ENCODE results near the gene TRIM28. TPM values are rescaled to one million over a fixed set of nuclear protein-coding genes. Genes with fewer than 3 reads are reported as not detected.
A peak's percentile ranks its signal among the peaks of the same experiment; 100 is the strongest.

TRIM28 gene
- total RNA-seq, 1 donor from 2014 or later: 662 TPM

DNA sequence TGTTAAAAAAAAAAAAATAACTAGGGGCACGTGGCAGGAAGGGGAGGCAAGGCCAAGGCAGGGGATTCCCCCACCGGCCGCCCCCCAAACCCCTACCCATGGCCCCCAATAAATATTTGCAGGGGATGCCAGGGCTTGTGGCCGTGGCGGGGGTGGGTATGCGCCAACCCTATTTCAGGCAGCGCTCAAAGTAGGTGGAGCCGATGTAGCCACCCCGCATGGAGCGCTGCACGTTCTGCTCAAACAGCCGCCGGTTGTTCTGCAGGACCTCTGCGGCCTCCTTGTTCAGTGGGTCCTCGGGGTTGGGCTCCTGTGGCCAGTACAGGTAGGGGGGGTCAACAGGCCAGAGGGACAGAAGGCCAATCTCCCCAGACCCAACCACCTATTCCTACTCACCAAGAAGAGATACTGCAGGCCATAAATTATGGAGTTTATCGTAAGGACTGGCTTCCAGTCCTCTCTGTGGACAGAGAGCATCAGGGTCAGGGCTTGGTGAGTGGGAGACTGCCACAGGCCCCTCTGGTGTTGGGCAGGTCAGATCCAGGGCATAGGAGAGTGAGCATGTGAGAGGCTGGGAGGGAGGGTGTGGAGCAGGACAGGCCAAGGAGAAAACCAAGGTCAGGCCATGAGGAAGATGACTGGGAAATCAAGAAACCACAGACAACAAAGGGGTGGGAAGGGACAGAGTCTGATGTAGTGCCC lies 12.2 kb downstream of the TRIM28 start:
- no peaks in the 10 kb centered on the region for H3K27me3 Mint-ChIP-seq (ENCODE audit: low read depth)
- H3K9me3 Mint-ChIP-seq: no peaks in the 10 kb centered on the region
- H3K27ac Mint-ChIP-seq: peak overlapping the region; percentile 72
- H3K4me3 Mint-ChIP-seq (ENCODE audit: low read depth): peak overlapping the region; percentile 94
- DNase-seq (ENCODE audit: low spot score): no peak
- peaks cover 71% of the 10 kb centered on the region for H3K36me3 Mint-ChIP-seq (ENCODE audit: low read depth)
- intact Hi-C loops (cut with micrococcal nuclease): loop anchor here (1.0 to 2.0 kb wide), 2 partner anchors 12 to 37 kb away; partner anchors contain the start of genes TRIM28 and ZBTB45
- peaks cover 37% of the 10 kb centered on the region for H3K4me1 Mint-ChIP-seq (ENCODE audit: low read depth)

DNA sequence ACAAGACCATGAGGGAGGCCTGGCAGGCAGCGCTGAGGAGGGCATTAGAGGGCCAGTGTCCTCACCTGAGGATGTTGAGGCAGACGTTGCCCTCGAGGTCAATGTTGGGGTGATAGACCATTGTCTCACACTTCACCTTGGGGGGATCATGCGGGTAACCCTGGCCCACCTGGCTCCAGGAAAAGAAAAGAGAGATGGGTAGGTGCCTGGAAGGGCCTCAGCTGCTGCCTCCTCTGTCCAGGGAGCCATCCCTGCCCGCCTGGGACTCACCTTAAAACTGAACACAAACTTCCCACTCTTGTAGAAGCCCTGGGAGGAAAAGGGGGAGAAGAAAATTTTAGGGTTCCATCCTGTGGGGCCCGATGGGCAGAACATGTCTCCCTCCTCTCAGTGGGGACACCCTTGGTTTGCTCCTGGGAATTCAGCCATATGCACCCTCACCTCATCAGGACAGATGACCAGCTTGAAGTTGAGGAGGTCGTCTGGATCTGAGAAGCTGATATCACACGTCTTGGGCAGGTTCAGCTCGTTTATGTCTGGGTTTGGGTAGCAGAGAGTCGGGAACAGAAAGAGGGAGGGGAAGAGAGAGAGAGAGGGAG lies 12.9 kb downstream of the TRIM28 start:
- Mint-ChIP-seq H3K9me3 (no peaks in the 10 kb centered on the region), H3K4me3 (ENCODE audit: low read depth) (peak overlapping the region; percentile 94), H3K36me3 (ENCODE audit: low read depth) (peaks cover 65% of the 10 kb centered on the region), H3K27me3 (ENCODE audit: low read depth) (no peaks in the 10 kb centered on the region), H3K4me1 (ENCODE audit: low read depth) (peaks cover 44% of the 10 kb centered on the region), H3K27ac (peak overlapping the region; percentile 96)
- DNase-seq (ENCODE audit: low spot score): no peak
- intact Hi-C loops (cut with micrococcal nuclease): no loop called here

DNA sequence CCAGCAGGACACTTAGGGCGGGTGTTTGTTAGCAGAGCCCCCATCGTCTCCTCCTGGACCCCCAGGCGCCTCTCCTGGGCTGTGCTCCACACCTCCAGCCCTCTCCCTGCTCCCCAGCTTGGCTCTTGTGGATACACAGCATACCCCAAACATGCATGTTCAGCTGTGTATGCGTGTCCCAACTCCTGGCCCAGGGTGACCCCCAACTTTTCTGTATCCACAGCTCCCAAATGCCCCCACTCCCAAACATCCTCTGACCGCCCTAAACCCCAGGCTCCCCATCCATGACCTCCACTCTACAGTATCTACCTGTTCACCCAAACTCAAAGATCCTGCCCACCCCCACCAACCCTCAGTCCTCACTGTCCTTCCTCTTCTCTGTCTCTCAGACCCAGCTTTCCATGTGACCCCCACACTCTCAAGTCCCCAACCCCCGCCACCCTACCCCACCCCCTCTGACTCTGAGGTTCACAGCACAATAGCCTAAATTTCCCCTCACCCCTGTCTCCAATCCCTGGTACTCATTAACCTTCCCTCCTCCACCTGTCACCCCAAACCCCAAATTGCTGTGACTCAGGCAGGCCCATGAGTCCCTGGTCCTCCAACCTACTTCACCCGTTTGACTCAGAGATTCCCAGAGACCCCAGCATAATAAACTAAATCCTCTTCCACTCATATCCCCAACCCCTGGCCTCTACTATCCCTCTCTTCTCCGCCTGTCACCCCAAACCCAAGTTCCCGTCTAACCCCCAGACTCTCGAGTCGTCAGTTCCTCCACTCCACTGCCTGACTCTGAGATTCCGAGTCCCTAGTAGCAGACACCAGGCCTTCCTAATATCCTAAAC lies 13.6 kb downstream of the TRIM28 start:
- intact Hi-C loops (cut with micrococcal nuclease): loop anchor here (1.0 kb wide), 1 partner anchor 43 kb away; no protein-coding TSS in a partner anchor
- DNase-seq (ENCODE audit: low spot score): no peak
- no peaks in the 10 kb centered on the region for H3K9me3 Mint-ChIP-seq
- H3K4me3 Mint-ChIP-seq (ENCODE audit: low read depth): peak overlapping the region; percentile 94
- H3K4me1 Mint-ChIP-seq (ENCODE audit: low read depth): peaks cover 46% of the 10 kb centered on the region
- peak overlapping the region; percentile 96 for H3K27ac Mint-ChIP-seq
- H3K36me3 Mint-ChIP-seq (ENCODE audit: low read depth): peaks cover 58% of the 10 kb centered on the region
- no peaks in the 10 kb centered on the region for H3K27me3 Mint-ChIP-seq (ENCODE audit: low read depth)

DNA sequence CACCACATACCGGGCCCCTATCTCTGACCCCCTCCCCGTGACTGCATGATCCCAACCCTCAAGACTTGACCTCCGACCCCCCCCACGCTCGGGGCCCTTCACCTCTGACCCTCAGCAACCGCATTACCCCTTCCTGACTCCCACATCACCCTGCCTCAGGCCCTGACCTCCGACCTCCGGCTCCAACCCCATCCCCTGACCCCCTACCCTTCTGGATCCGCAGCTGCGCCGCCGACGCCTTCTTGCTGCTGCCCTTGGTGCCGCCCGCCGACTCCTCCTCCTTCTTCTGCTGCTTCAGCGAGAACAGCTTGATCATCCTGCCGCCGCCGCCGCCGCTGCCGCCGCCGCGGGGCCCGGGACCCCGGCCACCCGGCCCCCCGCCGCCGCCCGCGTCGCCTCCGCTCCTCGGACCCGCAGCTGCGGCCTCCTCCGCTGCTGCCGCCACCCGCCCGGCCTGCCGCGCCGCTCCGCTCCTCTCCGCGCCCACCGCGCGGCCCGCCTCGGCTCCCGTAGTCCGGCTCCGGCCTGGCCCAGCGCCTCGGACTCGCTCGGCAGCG lies 14.3 kb downstream of the TRIM28 start, which contains the start of gene UBE2M:
TSS of gene UBE2M (minus strand) at position 546 of the 557 bp plus-strand sequence. CDS start at position 316, 230 bp downstream.
- H3K4me1 Mint-ChIP-seq (ENCODE audit: low read depth): peaks cover 44% of the 10 kb centered on the region
- no peak for DNase-seq (ENCODE audit: low spot score)
- no peaks in the 10 kb centered on the region for H3K27me3 Mint-ChIP-seq (ENCODE audit: low read depth)
- peak within 1 kb of the TSS; percentile 99 for H3K27ac Mint-ChIP-seq
- H3K9me3 Mint-ChIP-seq: no peaks in the 10 kb centered on the region
- intact Hi-C loops (cut with micrococcal nuclease): loop anchor here (1.0 kb wide), 1 partner anchor 44 kb away; no protein-coding TSS in a partner anchor
- H3K36me3 Mint-ChIP-seq (ENCODE audit: low read depth): peaks cover 53% of the 10 kb centered on the region
- H3K4me3 Mint-ChIP-seq (ENCODE audit: low read depth): peak within 1 kb of the TSS; percentile 94

DNA sequence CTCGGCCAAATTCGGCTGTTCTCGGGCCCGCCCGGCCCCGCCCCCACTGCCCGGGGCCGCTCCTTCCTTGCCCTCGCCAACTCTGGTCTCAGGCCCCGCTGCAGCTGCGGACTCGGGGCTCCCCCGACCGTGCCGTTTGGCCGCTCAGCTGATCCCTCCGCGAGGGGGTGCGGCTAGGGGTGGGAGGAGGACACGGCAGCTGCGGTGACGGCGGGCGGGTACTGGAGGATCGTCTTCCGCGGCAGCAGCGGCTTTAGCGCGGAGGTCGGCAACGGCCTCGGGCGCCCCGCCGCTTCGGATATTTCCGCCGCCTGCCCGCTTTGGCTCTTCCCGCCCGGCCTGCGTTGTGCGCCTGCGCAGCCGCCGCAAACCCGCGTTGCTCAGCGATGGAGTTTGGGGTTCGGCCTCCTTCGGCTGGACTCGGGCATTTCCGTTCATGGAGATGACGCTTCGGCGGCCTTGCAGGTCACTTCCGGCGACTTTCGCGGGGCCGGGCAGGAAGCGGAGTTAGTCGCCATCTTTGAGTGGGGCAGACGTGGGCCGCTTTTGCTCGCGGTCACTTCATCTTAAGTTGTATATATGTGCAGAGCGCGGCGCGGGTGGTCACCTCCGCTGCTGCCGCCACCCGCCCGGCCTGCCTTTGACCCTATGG lies 14.9 kb downstream of the TRIM28 start:
- Mint-ChIP-seq H3K4me1 (ENCODE audit: low read depth) (peaks cover 48% of the 10 kb centered on the region), H3K4me3 (ENCODE audit: low read depth) (peak overlapping the region; percentile 94), H3K27me3 (ENCODE audit: low read depth) (no peaks in the 10 kb centered on the region), H3K27ac (peak overlapping the region; percentile 99), H3K9me3 (no peaks in the 10 kb centered on the region), H3K36me3 (ENCODE audit: low read depth) (peaks cover 54% of the 10 kb centered on the region)
- intact Hi-C loops (cut with micrococcal nuclease): loop anchor here (1.0 kb wide), 3 partner anchors 15 to 44 kb away; partner anchors contain the start of genes MZF1 and ZBTB45
- peak; percentile 100 for DNase-seq (ENCODE audit: low spot score)

DNA sequence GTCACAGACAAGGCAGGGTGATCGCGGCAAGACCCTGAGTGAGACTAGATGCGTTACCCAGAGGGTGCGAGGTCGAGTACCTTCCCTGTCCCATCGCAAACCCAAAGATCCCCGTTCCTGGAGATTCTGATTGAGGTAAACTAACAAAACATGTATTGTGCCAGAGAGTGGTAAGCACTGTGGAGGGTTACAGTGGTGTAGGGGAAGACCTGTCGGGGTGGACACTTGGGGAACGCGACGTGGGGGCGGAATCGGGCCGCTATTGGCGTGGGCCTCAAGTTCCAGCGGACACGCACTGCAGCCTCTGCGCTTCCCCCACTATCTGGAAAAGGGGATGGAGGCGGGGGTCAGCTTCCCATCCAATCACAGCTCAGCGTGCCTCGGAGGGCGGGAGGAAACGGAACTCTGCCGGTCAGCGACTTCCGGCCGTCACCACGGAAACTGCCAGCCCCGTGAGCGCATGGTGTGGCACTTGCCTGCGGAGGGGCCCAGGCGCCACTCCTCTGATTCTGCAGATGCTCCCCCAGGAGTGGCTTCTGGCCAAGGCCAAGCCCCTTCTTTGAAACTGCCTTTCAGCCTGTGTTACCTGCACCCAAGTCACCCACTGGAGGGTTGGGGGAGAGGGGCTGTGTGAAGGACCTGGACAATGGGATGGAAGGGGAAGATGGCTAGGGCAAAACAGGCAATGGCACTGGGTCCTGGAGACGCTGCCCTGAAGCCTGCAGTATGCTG lies 15.6 kb downstream of the TRIM28 start:
- peak; percentile 65 for DNase-seq (ENCODE audit: low spot score)
- Mint-ChIP-seq H3K27me3 (ENCODE audit: low read depth) (no peaks in the 10 kb centered on the region), H3K9me3 (no peaks in the 10 kb centered on the region), H3K4me1 (ENCODE audit: low read depth) (peaks cover 47% of the 10 kb centered on the region), H3K27ac (peak overlapping the region; percentile 99), H3K4me3 (ENCODE audit: low read depth) (peak overlapping the region; percentile 94), H3K36me3 (ENCODE audit: low read depth) (peaks cover 47% of the 10 kb centered on the region)
- intact Hi-C loops (cut with micrococcal nuclease): loop anchor here (1.0 kb wide), 2 partner anchors 14 to 40 kb away; partner anchors contain the start of genes MZF1 and ZBTB45

DNA sequence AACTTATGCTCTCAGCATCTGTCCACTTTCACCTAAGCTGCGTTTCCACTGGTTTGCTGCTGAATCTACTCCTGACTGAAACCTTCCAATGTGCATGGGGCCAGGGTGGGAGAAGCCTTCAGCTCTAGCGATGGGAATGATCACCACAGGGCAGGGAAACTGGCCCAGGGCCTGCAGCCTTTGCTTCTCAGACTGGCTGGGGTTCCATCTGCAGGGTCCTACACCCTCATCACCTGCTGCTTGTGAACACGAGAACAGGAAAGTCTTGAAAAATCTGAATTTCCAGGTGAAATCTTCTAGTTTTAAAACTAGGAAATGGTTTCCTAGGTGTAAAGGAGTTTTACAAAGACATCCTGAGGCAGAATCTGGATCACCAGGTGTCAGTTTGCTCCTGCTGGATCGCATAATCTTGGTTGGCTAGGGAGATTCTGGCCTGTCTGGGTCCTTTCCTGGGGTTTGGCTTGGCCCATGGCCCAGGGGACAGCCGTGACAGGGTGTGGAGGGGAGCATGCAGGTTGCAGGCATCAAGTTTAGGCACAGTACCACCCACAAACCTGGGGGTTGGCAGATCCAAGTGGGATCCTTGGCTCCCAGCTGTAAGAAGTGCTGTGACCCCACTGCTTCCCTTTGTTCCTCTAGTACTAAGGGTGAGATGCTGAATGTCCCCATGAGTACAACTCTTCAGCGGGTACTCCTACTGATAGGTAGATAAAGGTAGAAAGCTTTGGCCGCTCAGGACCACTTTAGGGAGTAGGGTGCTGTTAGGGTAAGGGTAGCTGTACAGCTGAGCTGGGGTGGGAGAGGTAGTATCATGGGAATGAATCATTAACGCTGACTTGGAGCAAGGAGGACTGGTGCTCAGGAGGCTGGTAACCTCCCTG lies 16.4 kb downstream of the TRIM28 start:
- intact Hi-C loops (cut with micrococcal nuclease): no loop called here
- Mint-ChIP-seq H3K36me3 (ENCODE audit: low read depth) (peaks cover 39% of the 10 kb centered on the region), H3K27me3 (ENCODE audit: low read depth) (no peaks in the 10 kb centered on the region), H3K4me1 (ENCODE audit: low read depth) (peaks cover 44% of the 10 kb centered on the region), H3K4me3 (ENCODE audit: low read depth) (peak overlapping the region; percentile 94), H3K9me3 (no peaks in the 10 kb centered on the region), H3K27ac (peak overlapping the region; percentile 99)
- no peak for DNase-seq (ENCODE audit: low spot score)

DNA sequence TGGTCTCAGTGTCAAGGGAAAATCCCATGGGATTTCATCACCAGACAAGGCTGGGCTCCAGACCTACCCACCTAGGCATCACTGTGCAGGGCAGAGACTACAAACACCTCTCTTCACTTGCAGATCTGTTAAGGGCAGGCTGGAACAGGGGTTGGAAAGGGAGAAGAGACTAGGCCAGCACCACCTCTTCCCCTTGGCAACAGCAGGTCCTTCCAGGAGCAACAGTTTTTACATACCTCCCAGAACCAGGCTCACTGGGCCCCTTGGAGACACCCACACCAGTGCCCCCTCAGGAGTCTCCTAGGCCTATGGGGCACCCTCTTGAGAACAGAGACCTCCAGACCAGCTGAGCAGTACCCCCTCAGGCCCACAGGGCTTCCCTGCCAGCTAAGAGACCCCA lies 17.1 kb downstream of the TRIM28 start:
- H3K27me3 Mint-ChIP-seq (ENCODE audit: low read depth): no peaks in the 10 kb centered on the region
- peak overlapping the region; percentile 94 for H3K4me3 Mint-ChIP-seq (ENCODE audit: low read depth)
- DNase-seq (ENCODE audit: low spot score): no peak
- peaks cover 42% of the 10 kb centered on the region for H3K4me1 Mint-ChIP-seq (ENCODE audit: low read depth)
- no peaks in the 10 kb centered on the region for H3K9me3 Mint-ChIP-seq
- peaks cover 32% of the 10 kb centered on the region for H3K36me3 Mint-ChIP-seq (ENCODE audit: low read depth)
- intact Hi-C loops (cut with micrococcal nuclease): no loop called here
- peak overlapping the region; percentile 99 for H3K27ac Mint-ChIP-seq

DNA sequence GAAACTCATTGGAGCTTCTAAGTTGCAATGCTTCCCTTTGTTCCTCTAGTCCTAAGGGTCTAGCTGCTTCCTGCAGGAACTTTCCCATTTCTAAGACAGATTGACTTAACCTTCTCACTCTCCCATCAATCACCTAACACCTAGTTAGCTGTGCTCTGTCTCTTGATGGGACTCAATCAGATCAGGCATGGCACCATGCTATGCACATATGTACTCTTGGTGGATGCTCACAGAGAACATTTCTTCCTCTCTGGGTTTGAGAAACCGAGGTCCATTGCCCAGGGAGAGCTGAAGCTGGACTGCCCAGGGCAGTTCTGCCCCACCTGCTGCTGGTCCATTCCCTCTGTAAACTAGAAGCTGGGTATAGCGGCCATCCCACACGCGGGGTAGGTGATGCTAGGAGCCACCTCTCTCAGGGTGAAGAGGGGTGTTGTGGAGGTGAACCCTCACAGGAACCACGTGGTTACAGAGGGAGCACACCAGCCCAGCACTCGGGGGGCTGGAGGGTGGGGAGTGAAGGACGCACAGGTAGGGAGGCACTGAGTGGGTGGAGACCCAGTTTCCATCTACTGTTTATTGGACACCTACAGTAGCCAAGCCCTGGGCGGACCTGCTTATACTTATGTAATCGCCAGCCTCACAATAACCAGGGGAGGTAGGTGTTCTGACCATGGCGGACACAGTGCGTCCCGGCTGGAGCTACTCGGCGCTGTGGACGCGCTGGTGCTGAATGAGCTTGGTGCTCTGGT lies 17.7 kb downstream of the TRIM28 start:
- intact Hi-C loops (cut with micrococcal nuclease): no loop called here
- Mint-ChIP-seq H3K36me3 (ENCODE audit: low read depth) (peaks cover 29% of the 10 kb centered on the region), H3K27ac (peak overlapping the region; percentile 49)

DNA sequence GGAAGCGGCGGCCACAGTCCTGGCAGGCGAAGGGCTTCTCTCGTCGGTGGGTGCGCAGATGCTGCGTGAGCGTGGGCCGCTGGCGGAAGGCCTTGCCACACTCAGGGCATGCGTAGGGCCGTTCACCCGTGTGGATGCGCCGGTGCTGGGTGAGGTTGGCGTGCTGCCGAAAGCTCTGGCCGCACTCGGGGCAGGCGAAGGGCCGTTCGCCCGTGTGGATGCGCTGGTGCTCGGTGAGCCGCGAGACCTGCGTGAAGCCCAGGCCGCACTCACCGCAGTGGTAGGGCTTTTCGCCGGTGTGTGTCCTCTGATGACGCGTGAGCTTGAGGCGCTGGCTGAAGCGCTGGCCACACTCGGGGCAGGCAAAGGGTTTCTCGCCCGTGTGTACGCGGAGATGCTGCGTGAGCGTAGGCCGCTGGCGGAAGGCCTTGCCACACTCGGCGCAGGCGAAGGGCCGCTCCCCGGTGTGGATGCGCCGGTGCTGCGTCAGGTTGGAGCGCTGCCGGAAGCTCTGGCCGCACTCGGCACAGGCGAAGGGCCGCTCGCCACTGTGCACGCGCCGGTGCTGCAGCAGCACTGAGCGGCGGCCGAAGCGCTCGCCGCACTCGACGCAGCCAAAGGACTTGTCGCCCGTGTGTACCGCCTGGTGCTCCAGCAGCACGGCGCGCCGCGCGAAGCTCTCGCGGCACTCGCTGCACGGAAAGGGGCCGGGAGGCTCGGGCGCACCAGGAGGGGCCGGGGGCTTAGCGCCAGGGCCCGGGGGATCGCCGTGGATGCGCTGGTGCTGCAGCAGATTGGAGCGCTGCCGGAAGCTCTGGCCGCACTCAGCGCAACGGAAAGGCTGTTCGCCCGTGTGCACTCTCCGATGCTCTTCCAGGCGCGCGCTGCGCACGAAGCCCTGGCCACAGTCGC lies 18.5 kb downstream of the TRIM28 start:
- Mint-ChIP-seq H3K27ac (peak overlapping the region; percentile 72), H3K4me1 (ENCODE audit: low read depth) (peaks cover 29% of the 10 kb centered on the region), H3K4me3 (ENCODE audit: low read depth) (peak overlapping the region; percentile 79), H3K27me3 (ENCODE audit: low read depth) (no peaks in the 10 kb centered on the region), H3K36me3 (ENCODE audit: low read depth) (peaks cover 21% of the 10 kb centered on the region), H3K9me3 (no peaks in the 10 kb centered on the region)
- intact Hi-C loops (cut with micrococcal nuclease): no loop called here
- DNase-seq (ENCODE audit: low spot score): peak; percentile 46

More for the DNA sequence above, 17.7 kb downstream of the TRIM28 start:
- DNase-seq (ENCODE audit: low spot score): no peak
- H3K27me3 Mint-ChIP-seq (ENCODE audit: low read depth): no peaks in the 10 kb centered on the region
- peaks cover 36% of the 10 kb centered on the region for H3K4me1 Mint-ChIP-seq (ENCODE audit: low read depth)
- H3K4me3 Mint-ChIP-seq (ENCODE audit: low read depth): peak overlapping the region; percentile 79
- no peaks in the 10 kb centered on the region for H3K9me3 Mint-ChIP-seq

Data from activated T-helper 2 cell treated with anti-CD3 and anti-CD28 coated beads, Interferon-gamma antibody, Interleukin-2, Interleukin-4, amounts not matched to agents 10 μg/mL and 5 μg/mL and 100 μg/mL, durations not matched to agents 14 hours and 24 hours and 36 hours (primary cell).